ENCODE measurements around the gene TMEFF2.
A peak's percentile ranks its signal among the peaks of the same experiment; 100 is the strongest.

Gene TMEFF2

GRCh38 chr2:191959209-191959608, 235.5 kb downstream of the TMEFF2 start:
- Histone ChIP-seq H3K9ac (ENCODE audit: low read length) (no peak overlapping the region), H3K27me3 (ENCODE audit: control insufficient read depth, insufficient read depth, low read length) (no peaks in the 10 kb centered on the region), H3K4me3 (ENCODE audit: low read length) (no peak overlapping the region)

GRCh38 chr2:191957996-191958860, 236.5 kb downstream of the TMEFF2 start:
- Histone ChIP-seq H3K27ac (ENCODE audit: low read depth, low read length) (no peak overlapping the region), H3K4me1 (ENCODE audit: control insufficient read depth, insufficient read depth, low read length) (no peaks in the 10 kb centered on the region), H3K36me3 (ENCODE audit: control insufficient read depth, insufficient read depth, low read length) (no peaks in the 10 kb centered on the region), H3K27me3 (ENCODE audit: control insufficient read depth, insufficient read depth, low read length) (no peaks in the 10 kb centered on the region), H3K4me3 (ENCODE audit: low read length) (no peak overlapping the region), H3K9ac (ENCODE audit: low read length) (no peak overlapping the region)

More at GRCh38 chr2:191959209-191959608, 235.5 kb downstream of the TMEFF2 start:
- H3K27ac ChIP-seq (ENCODE audit: low read depth, low read length) = no peak overlapping the region
- H3K4me1 ChIP-seq (ENCODE audit: control insufficient read depth, insufficient read depth, low read length) = no peaks in the 10 kb centered on the region
- no peaks in the 10 kb centered on the region for H3K36me3 ChIP-seq (ENCODE audit: control insufficient read depth, insufficient read depth, low read length)

- peaks cover 3% of the 10 kb centered on the region for H3K4me1 ChIP-seq (ENCODE audit: control insufficient read depth, insufficient read depth, low read length)
- H3K4me3 ChIP-seq (ENCODE audit: low read length) = no peak overlapping the region
- H3K27me3 ChIP-seq (ENCODE audit: control insufficient read depth, insufficient read depth, low read length) = no peaks in the 10 kb centered on the region
- no peak overlapping the region for H3K9ac ChIP-seq (ENCODE audit: low read length)
- no peaks in the 10 kb centered on the region for H3K36me3 ChIP-seq (ENCODE audit: control insufficient read depth, insufficient read depth, low read length)
- no peak overlapping the region for H3K27ac ChIP-seq (ENCODE audit: low read depth, low read length)
Measured at GRCh38 chr2:191954451-191954850, 240.3 kb downstream of the TMEFF2 start.

- Histone ChIP-seq H3K9ac (ENCODE audit: low read length) (no peak overlapping the region), H3K4me1 (ENCODE audit: control insufficient read depth, insufficient read depth, low read length) (peaks cover 3% of the 10 kb centered on the region), H3K4me3 (ENCODE audit: low read length) (no peak overlapping the region), H3K27me3 (ENCODE audit: control insufficient read depth, insufficient read depth, low read length) (no peaks in the 10 kb centered on the region), H3K36me3 (ENCODE audit: control insufficient read depth, insufficient read depth, low read length) (no peaks in the 10 kb centered on the region), H3K27ac (ENCODE audit: low read depth, low read length) (no peak overlapping the region)
Measured at GRCh38 chr2:191952515-191953270, 242.0 kb downstream of the TMEFF2 start.

- no peak overlapping the region for H3K4me3 ChIP-seq (ENCODE audit: low read length)
- H3K9ac ChIP-seq (ENCODE audit: low read length) = no peak overlapping the region
- no peaks in the 10 kb centered on the region for H3K27me3 ChIP-seq (ENCODE audit: control insufficient read depth, insufficient read depth, low read length)
- peak overlapping the region; percentile 46 for H3K27ac ChIP-seq (ENCODE audit: low read depth, low read length)
- H3K4me1 ChIP-seq (ENCODE audit: control insufficient read depth, insufficient read depth, low read length) = peaks cover 3% of the 10 kb centered on the region
- no peaks in the 10 kb centered on the region for H3K36me3 ChIP-seq (ENCODE audit: control insufficient read depth, insufficient read depth, low read length)
Measured at GRCh38 chr2:191951832-191952231, 242.9 kb downstream of the TMEFF2 start.

- H3K4me1 ChIP-seq (ENCODE audit: control insufficient read depth, insufficient read depth, low read length) = peaks cover 6% of the 10 kb centered on the region
Measured at GRCh38 chr2:191951376-191951775, 243.4 kb downstream of the TMEFF2 start.

GRCh38 chr2:191950132-191950874, 244.4 kb downstream of the TMEFF2 start:
- H3K4me3 ChIP-seq (ENCODE audit: low read length) = no peak overlapping the region
- no peak overlapping the region for H3K27ac ChIP-seq (ENCODE audit: low read depth, low read length)
- H3K27me3 ChIP-seq (ENCODE audit: control insufficient read depth, insufficient read depth, low read length) = no peaks in the 10 kb centered on the region
- H3K4me1 ChIP-seq (ENCODE audit: control insufficient read depth, insufficient read depth, low read length) = peaks cover 6% of the 10 kb centered on the region
- no peak overlapping the region for H3K9ac ChIP-seq (ENCODE audit: low read length)
- H3K36me3 ChIP-seq (ENCODE audit: control insufficient read depth, insufficient read depth, low read length) = no peaks in the 10 kb centered on the region

More at GRCh38 chr2:191951376-191951775, 243.4 kb downstream of the TMEFF2 start:
- Histone ChIP-seq H3K36me3 (ENCODE audit: control insufficient read depth, insufficient read depth, low read length) (no peaks in the 10 kb centered on the region), H3K9ac (ENCODE audit: low read length) (no peak overlapping the region), H3K27ac (ENCODE audit: low read depth, low read length) (peak overlapping the region; percentile 46), H3K27me3 (ENCODE audit: control insufficient read depth, insufficient read depth, low read length) (no peaks in the 10 kb centered on the region), H3K4me3 (ENCODE audit: low read length) (no peak overlapping the region)

GRCh38 chr2:191947235-191947634, 247.5 kb downstream of the TMEFF2 start:
- Histone ChIP-seq H3K9ac (ENCODE audit: low read length) (no peak overlapping the region), H3K36me3 (ENCODE audit: control insufficient read depth, insufficient read depth, low read length) (no peaks in the 10 kb centered on the region), H3K27me3 (ENCODE audit: control insufficient read depth, insufficient read depth, low read length) (no peaks in the 10 kb centered on the region), H3K4me1 (ENCODE audit: control insufficient read depth, insufficient read depth, low read length) (peaks cover 18% of the 10 kb centered on the region), H3K4me3 (ENCODE audit: low read length) (no peak overlapping the region), H3K27ac (ENCODE audit: low read depth, low read length) (no peak overlapping the region)

- H3K27ac ChIP-seq (ENCODE audit: low read depth, low read length) = no peak overlapping the region
- no peaks in the 10 kb centered on the region for H3K36me3 ChIP-seq (ENCODE audit: control insufficient read depth, insufficient read depth, low read length)
- no peaks in the 10 kb centered on the region for H3K27me3 ChIP-seq (ENCODE audit: control insufficient read depth, insufficient read depth, low read length)
- peaks cover 20% of the 10 kb centered on the region for H3K4me1 ChIP-seq (ENCODE audit: control insufficient read depth, insufficient read depth, low read length)
- H3K9ac ChIP-seq (ENCODE audit: low read length) = no peak overlapping the region
- no peak overlapping the region for H3K4me3 ChIP-seq (ENCODE audit: low read length)
Measured at GRCh38 chr2:191946471-191947182, 248.1 kb downstream of the TMEFF2 start.

GRCh38 chr2:191945623-191946022, 249.1 kb downstream of the TMEFF2 start:
- no peak overlapping the region for H3K27ac ChIP-seq (ENCODE audit: low read depth, low read length)
- no peak overlapping the region for H3K4me3 ChIP-seq (ENCODE audit: low read length)
- H3K27me3 ChIP-seq (ENCODE audit: control insufficient read depth, insufficient read depth, low read length) = no peaks in the 10 kb centered on the region
- H3K36me3 ChIP-seq (ENCODE audit: control insufficient read depth, insufficient read depth, low read length) = no peaks in the 10 kb centered on the region
- H3K9ac ChIP-seq (ENCODE audit: low read length) = no peak overlapping the region
- peaks cover 25% of the 10 kb centered on the region for H3K4me1 ChIP-seq (ENCODE audit: control insufficient read depth, insufficient read depth, low read length)

- H3K27ac ChIP-seq (ENCODE audit: low read depth, low read length) = peak overlapping the region; percentile 78
- peaks cover 25% of the 10 kb centered on the region for H3K4me1 ChIP-seq (ENCODE audit: control insufficient read depth, insufficient read depth, low read length)
- no peaks in the 10 kb centered on the region for H3K36me3 ChIP-seq (ENCODE audit: control insufficient read depth, insufficient read depth, low read length)
Measured at GRCh38 chr2:191942739-191943103, 252.0 kb downstream of the TMEFF2 start.

More at GRCh38 chr2:191942739-191943103, 252.0 kb downstream of the TMEFF2 start:
- Histone ChIP-seq H3K4me3 (ENCODE audit: low read length) (no peak overlapping the region), H3K27me3 (ENCODE audit: control insufficient read depth, insufficient read depth, low read length) (no peaks in the 10 kb centered on the region), H3K9ac (ENCODE audit: low read length) (no peak overlapping the region)

All from rectal smooth muscle tissue (tissue), 1 donor.